ENCODE data around the gene SH3RF3.
A peak's percentile ranks its signal among the peaks of the same experiment; 100 is the strongest.

Gene SH3RF3

GRCh38 chr2:109289504-109290222 lies 160.7 kb downstream of the SH3RF3 start:
- TF ChIP-seq, protein P1, sequence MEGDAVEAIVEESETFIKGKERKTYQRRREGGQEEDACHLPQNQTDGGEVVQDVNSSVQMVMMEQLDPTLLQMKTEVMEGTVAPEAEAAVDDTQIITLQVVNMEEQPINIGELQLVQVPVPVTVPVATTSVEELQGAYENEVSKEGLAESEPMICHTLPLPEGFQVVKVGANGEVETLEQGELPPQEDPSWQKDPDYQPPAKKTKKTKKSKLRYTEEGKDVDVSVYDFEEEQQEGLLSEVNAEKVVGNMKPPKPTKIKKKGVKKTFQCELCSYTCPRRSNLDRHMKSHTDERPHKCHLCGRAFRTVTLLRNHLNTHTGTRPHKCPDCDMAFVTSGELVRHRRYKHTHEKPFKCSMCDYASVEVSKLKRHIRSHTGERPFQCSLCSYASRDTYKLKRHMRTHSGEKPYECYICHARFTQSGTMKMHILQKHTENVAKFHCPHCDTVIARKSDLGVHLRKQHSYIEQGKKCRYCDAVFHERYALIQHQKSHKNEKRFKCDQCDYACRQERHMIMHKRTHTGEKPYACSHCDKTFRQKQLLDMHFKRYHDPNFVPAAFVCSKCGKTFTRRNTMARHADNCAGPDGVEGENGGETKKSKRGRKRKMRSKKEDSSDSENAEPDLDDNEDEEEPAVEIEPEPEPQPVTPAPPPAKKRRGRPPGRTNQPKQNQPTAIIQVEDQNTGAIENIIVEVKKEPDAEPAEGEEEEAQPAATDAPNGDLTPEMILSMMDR (IDR thresholded peaks at IDR 0.05; ENCODE audit: low read depth, low read length) = no peak
- peak; percentile 7 for DNase-seq (ENCODE audit: extremely low read depth, low read depth)

DNA sequence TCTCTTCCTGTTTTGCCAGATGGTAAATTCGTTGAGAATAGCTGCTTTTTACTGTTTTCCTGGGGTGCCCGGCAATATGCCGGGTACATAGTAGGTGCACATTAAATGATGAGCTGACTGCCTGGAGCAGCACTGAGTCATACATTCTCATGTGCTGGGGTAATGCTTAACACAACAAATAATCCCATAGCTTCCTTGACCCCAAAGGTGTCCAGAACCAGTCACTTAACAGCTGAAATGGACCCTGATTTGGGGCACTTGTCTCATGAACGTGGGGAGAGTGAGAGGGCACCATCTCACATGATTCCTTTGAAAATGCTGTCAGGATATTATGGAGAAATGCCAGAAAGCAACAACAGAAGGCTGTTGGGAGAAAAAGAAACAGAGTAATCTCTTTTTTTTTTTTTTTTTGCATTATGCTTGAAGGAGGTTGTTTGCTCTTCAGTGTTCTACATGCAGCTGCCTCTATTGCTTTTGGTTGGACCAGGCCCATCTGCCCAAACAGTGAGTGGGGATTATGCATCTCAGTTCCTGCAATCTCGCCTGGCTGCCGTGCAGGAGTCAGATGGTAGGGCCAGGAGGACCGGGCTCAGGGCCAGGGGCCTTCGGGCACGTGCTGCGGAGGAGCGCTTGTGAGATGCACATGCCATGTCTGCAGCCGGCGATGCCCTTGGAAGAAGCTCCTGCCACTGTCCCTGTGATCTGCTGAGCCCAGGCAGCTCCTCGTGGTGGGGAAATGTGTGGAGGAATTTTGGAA lies 162.1 kb downstream of the SH3RF3 start:
- no peak for DNase-seq (ENCODE audit: extremely low read depth, low read depth)
- TF ChIP-seq, protein P1 (IDR thresholded peaks at IDR 0.05; ENCODE audit: low read depth, low read length) = no peak

DNA sequence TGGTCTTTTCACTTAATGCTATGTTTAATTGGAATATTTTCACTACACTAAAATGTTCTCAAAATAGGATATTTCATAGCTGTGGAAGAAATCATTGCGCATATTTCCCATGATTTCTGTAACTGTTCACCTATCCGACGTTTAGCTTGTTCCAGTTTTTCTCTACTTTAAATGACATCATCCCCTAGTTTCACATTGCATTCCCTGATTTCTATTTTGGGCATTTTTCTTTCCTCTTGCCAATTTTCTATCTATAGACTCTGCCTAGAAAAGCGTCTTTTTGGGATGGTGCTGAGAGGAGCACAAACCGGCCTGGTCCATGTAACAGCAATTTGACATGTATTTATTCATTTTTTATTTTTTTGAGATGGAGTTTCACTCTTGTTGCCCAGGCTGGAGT lies 163.4 kb downstream of the SH3RF3 start:
- TF ChIP-seq, protein P1 (IDR thresholded peaks at IDR 0.05; ENCODE audit: low read depth, low read length) = no peak
- no peak for DNase-seq (ENCODE audit: extremely low read depth, low read depth)

- TF ChIP-seq, protein P1 (IDR thresholded peaks at IDR 0.05; ENCODE audit: low read depth, low read length) = no peak
- no peak for DNase-seq (ENCODE audit: extremely low read depth, low read depth)
These were observed 164.7 kb downstream of the SH3RF3 start for GRCh38 chr2:109293663-109294062.

DNA sequence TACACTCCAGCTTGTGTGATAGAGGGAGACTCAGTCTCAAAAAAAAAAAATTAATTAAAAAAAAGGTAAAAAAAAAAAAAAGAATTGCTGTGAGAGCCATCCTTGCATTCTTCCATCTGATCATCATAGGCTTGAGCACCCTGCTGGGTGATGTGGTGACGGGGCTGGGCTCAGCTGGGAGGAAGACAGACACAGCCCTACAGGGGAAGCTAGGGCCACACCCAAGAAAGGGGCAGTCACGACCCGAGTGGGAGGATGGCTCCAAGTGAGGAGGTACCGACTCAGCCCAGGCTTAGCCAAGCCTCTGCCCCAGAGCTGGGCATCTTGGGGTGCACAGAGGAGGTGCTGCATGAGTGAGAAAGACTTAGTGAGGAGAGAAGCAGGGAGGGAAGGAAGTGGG lies 165.5 kb downstream of the SH3RF3 start:
- no peak for DNase-seq (ENCODE audit: extremely low read depth, low read depth)
- TF ChIP-seq, protein P1 (IDR thresholded peaks at IDR 0.05; ENCODE audit: low read depth, low read length) = no peak

DNA sequence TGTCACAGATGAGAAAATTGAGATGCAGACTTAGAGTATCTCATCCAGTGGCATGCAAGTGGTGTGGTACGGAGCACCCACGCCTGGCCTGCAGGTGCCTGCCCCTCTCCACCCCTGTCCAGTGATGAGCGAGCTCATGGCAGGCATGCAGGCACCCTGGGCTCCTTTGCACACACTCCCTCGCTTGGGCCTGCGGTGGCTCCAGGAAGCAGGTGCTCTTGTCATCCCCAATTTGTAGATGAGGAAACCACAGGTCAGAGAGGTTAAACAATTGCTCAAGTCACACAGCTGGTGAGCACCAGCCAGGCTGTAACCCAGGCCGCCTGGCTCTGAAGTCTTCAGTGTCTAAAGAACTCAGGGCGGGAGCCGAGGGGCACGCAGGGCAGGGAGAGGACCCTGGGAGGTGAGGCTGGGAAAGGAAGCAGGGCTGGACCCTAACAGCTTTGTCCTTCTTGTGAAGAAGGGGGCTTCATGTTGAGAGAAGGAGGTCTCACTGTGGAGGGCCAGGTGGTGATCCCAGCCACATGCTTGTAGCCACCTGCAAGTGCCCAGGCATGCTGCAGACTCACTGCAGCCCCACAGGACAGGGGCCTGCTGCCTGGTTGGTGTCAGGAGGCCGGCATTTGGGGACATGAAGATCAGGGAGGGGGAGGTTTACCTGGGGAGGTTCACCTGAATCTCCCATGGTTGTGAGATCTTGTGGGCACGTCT lies 166.2 kb downstream of the SH3RF3 start:
- TF ChIP-seq, protein P1 (IDR thresholded peaks at IDR 0.05; ENCODE audit: low read depth, low read length) = no peak
- DNase-seq (ENCODE audit: extremely low read depth, low read depth) = no peak

DNA sequence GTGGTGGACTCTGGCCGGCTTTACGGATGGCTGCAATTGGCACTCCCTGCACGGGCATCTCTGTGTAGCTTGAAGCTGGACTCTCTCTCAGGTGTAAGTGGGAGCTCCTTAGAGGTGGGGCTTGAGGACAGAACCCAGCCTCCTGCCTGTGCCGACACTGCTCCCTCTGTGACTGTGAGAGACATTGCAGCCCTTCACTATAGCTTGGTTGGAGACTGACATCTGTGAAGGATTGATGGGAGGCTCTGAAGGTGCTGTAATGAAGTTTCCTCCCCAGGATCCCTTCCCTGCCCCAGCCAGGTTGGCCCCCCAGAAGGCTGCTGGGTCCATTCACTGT lies 166.7 kb downstream of the SH3RF3 start:
- DNase-seq (ENCODE audit: extremely low read depth, low read depth) = no peak
- TF ChIP-seq, protein P1 (IDR thresholded peaks at IDR 0.05; ENCODE audit: low read depth, low read length) = no peak

Data from AG09319 (cell line).